SU-DHL-6 (cell line): Measurements from ENCODE around the gene TNNC1.

Source experiments
- EZH2phosphoT487 ChIP-seq: fragments of 200-600 bp; sonication (generic), shearing (Covaris generic); conservative IDR thresholded peaks from 2 replicates; pipeline ENCODE4 v1.6.1; 2018; ENCODE audit warnings: mild to moderate bottlenecking, antibody characterized with exemption, low read length, moderate library complexity, mixed read lengths
- TF ChIP-seq, protein P1 (sequence below): fragments of 200-600 bp; sonication (generic); IDR thresholded peaks from one replicate; pipeline ENCODE4 v1.5.1; 2017; ENCODE audit warnings: antibody characterized with exemption, mild to moderate bottlenecking, low read length, moderate library complexity; ENCODE audit not compliant: insufficient read depth, poor library complexity, severe bottlenecking

- TF ChIP-seq, protein P1, sequence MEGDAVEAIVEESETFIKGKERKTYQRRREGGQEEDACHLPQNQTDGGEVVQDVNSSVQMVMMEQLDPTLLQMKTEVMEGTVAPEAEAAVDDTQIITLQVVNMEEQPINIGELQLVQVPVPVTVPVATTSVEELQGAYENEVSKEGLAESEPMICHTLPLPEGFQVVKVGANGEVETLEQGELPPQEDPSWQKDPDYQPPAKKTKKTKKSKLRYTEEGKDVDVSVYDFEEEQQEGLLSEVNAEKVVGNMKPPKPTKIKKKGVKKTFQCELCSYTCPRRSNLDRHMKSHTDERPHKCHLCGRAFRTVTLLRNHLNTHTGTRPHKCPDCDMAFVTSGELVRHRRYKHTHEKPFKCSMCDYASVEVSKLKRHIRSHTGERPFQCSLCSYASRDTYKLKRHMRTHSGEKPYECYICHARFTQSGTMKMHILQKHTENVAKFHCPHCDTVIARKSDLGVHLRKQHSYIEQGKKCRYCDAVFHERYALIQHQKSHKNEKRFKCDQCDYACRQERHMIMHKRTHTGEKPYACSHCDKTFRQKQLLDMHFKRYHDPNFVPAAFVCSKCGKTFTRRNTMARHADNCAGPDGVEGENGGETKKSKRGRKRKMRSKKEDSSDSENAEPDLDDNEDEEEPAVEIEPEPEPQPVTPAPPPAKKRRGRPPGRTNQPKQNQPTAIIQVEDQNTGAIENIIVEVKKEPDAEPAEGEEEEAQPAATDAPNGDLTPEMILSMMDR, result no peak
- no peak for TF ChIP-seq EZH2phosphoT487
Observed at GRCh38 chr3:52451237-52452083, 2.4 kb downstream of the TNNC1 start.
